AG09309 (cell line): Measurements from ENCODE around the gene MID1.

Source experiments
- DNase-seq: peaks from one replicate; pipeline ENCODE4 v3.0.0-alpha.2; 2010; ENCODE audit warnings: low read depth
- H3K4me3 ChIP-seq: 2 replicates; pipeline ENCODE4 v1.5.1; 2011; ENCODE audit warnings: mild to moderate bottlenecking, low read depth, low read length, moderate library complexity; ENCODE audit not compliant: control insufficient read depth
- TF ChIP-seq, protein P1 (sequence below): IDR thresholded peaks from 2 replicates; pipeline ENCODE4 v1.5.1; 2011; ENCODE audit warnings: mild to moderate bottlenecking, low read depth, low read length, inconsistent platforms; ENCODE audit not compliant: insufficient read depth, control insufficient read depth; ENCODE audit errors: missing control alignments

Gene MID1

DNA sequence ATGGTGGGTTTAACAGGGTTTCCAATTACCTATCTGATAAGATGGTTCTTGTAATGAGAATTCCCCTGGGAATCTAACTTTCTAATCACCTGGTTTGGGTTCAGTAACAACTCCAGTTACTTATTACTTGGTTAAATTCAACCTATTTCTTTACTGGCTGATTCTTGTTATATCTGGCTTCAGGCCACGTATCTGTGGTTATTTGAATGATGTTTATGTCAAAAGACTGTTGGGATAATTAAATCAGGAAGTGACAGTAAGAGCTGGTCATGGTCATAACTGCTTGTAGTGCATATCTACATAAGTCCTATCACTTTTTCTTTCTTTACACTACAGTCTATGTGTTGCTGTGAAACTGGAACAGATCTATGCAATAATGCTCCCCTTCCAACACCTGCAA lies 108.1 kb downstream of the MID1 start:
- H3K4me3 ChIP-seq = no peak overlapping the region
- DNase-seq = no peak
- TF ChIP-seq, protein P1, sequence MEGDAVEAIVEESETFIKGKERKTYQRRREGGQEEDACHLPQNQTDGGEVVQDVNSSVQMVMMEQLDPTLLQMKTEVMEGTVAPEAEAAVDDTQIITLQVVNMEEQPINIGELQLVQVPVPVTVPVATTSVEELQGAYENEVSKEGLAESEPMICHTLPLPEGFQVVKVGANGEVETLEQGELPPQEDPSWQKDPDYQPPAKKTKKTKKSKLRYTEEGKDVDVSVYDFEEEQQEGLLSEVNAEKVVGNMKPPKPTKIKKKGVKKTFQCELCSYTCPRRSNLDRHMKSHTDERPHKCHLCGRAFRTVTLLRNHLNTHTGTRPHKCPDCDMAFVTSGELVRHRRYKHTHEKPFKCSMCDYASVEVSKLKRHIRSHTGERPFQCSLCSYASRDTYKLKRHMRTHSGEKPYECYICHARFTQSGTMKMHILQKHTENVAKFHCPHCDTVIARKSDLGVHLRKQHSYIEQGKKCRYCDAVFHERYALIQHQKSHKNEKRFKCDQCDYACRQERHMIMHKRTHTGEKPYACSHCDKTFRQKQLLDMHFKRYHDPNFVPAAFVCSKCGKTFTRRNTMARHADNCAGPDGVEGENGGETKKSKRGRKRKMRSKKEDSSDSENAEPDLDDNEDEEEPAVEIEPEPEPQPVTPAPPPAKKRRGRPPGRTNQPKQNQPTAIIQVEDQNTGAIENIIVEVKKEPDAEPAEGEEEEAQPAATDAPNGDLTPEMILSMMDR = no peak

DNA sequence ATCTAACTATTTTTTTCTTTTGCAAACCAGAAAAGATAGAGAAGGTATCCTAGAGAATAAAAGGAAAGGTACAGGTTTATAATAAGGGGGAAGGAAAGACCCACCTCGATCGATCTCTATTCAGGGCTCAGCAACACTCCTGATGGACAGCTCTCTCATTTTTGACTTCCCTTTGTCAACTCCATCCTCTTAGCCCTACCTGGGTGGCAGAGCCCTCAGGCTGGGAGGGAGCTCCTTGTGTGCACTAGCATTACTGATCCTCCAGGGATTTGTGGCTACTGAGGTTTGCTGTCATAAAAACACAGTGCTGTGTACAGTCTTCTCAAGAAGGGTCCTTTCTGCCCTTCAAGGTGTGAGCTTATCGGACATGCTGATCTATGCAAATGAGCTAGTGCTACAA lies 111.0 kb downstream of the MID1 start:
- TF ChIP-seq, protein P1 = no peak
- H3K4me3 ChIP-seq = no peak overlapping the region
- DNase-seq = no peak

DNA sequence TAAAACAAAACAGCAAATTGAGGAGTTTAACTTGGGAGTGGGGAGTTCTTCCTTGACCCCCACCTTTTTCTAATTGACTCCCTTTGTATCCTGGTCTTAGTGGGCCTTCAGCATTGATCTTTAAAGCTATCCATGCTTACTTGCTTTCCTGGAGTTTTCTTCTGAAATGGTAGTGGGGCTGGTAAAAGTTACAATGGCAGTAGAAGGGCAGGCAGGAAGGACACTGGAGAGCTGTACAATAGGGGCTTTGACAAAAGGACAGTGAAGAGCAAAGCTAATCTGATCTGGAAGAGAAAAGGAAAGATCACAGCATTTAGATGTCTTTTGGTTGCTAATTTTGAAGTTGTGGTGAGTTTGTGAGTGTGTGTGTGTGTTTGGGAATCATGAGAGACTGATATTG lies 111.5 kb downstream of the MID1 start:
- TF ChIP-seq, protein P1 = no peak
- DNase-seq = no peak
- H3K4me3 ChIP-seq = no peak overlapping the region

DNA sequence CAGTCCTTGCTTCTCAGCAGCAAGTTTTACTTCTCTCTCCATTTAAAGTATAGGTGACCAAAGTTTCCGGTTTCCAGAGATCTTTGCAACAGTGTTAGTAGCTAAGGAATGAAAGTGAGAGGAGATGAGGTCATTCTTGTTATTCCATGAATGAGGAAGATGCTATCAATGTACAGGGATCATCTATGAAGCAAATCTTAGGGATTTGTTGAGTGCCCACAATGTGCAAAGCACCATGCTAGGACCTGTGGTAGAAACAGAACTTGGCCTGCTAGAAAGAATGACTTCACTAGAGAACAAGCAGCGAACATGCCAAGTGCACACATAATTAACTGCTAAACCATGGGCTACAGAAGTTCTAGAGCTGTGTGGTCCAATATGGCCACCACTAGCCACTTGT lies 112.5 kb downstream of the MID1 start:
- H3K4me3 ChIP-seq = no peak overlapping the region
- no peak for DNase-seq
- TF ChIP-seq, protein P1 = no peak

DNA sequence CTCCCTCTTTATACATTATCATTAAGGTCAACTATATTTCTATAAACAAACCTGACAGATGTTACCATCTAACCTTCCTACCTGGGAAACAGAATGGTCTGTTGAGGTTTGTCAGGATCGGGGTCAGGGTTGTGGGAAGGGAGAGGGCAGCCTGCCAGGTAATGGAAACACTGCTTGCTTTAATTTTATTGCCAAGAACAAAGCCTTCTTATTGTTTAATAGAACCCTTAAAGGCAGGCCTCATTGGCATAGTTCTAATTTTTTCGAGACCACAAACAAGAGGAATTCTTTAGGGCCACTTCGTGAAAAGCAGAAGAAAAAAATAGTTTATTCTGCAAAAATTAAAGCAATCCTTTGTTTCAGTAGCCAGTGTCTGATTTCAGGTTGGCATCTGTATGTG lies 113.2 kb downstream of the MID1 start:
- DNase-seq = no peak
- H3K4me3 ChIP-seq = no peak overlapping the region
- TF ChIP-seq, protein P1 = no peak

DNA sequence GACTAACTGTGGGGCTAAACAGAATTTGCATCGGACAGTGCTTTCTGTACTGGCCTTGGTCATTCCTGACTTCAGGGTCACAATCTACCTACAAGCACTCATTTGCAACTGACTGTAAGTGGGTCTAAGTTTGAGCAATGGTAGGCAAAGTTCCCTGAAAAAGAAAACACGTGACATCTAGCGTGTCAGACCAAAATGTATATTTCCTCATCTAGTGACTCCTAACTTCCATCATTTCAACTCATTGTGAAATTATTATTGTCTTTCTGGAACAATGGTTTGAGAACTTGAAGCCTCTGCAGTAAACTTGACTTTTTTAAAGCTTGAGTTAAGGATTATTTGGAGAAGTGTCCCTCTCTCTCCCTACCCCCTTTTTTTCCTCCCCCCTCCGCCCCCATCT lies 113.6 kb downstream of the MID1 start:
- no peak for DNase-seq
- H3K4me3 ChIP-seq = no peak overlapping the region
- TF ChIP-seq, protein P1 = no peak

DNA sequence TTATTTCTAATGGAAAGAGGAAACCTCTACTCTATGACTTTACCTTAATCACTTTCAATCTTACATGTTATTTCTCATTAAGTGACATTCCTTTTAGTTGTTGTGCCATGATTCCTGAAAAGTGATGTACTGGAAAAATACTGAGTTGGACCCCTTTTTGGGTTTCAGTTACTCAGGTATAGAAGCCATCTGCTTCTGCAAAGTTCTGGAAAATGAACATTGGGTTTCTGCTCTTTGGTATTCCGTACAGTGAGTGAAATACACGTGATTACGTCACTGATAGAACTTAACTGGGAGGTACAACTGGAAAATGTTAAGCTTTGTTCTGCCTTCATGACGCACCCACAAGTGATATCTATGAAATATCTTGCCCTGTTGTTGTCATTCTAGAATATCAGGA lies 114.7 kb downstream of the MID1 start:
- DNase-seq = no peak
- TF ChIP-seq, protein P1 = no peak
- no peak overlapping the region for H3K4me3 ChIP-seq
